WERI-Rb-1 (cell line): ENCODE measurements around the gene CBL.

Experiments
- DNase-seq: peaks from one replicate; pipeline ENCODE4 v3.0.0-alpha.2; 2020
- H3K27ac ChIP-seq: fragments of 250-450 bp; sonication (Bioruptor Pico); 2 replicates; pipeline ENCODE4 v1.5.1; 2020; ENCODE audit warnings: mild to moderate bottlenecking, moderate library complexity
- H3K27me3 ChIP-seq: fragments of 250-450 bp; sonication (Bioruptor Pico); 2 replicates; pipeline ENCODE4 v1.5.1; 2021; ENCODE audit warnings: mild to moderate bottlenecking, low read depth, moderate library complexity; ENCODE audit not compliant: insufficient read depth, severe bottlenecking
- H3K36me3 ChIP-seq: fragments of 250-450 bp; sonication (Bioruptor Pico); 2 replicates; pipeline ENCODE4 v1.5.1; 2020; ENCODE audit warnings: mild to moderate bottlenecking, moderate library complexity
- H3K4me3 ChIP-seq: 2 replicates; pipeline ENCODE4 v1.5.1; 2011; ENCODE audit warnings: low read depth, mild to moderate bottlenecking, control low read depth, low read length
- H3K9me3 ChIP-seq: fragments of 250-450 bp; sonication (Bioruptor Pico); 2 replicates; pipeline ENCODE4 v1.5.1; 2021; ENCODE audit warnings: mild to moderate bottlenecking, moderate library complexity; ENCODE audit not compliant: severe bottlenecking
- CTCF ChIP-seq: IDR thresholded peaks from 2 replicates; pipeline ENCODE4 v1.5.1; 2011; ENCODE audit warnings: low read depth, mild to moderate bottlenecking, control low read depth, inconsistent platforms, low read length

CBL gene

DNA sequence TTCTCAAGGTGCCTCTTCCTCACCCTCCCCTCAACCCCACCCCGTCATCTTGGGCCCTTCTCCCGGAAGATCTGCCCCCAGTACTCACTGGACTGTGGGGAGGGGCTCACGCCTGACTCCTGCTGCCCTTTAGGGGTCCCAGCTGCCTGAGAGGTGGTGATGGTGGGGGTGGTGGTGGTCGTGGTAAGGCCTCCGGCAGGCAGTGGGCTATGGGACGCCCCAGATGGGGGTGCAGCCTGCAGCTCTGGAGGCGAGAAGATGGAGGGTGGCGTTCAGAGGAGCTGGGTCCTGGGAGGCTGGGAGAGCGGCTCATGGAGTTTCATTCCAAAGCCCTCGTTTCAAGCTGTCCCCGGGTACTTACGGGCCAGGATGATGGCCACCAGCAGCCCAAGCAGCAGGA is 139.5 kb downstream of the CBL start:
- no peak for DNase-seq
- H3K27ac ChIP-seq = no peak overlapping the region
- H3K4me3 ChIP-seq = no peak overlapping the region
- no peaks in the 10 kb centered on the region for H3K36me3 ChIP-seq
- peaks cover 9% of the 10 kb centered on the region for H3K27me3 ChIP-seq
- no peaks in the 10 kb centered on the region for H3K9me3 ChIP-seq
- no peak for TF ChIP-seq CTCF

- H3K27me3 ChIP-seq = no peaks in the 10 kb centered on the region
- DNase-seq = no peak
- no peak for TF ChIP-seq CTCF
- no peak within 1 kb of the TSS for H3K27ac ChIP-seq
- H3K4me3 ChIP-seq = no peak within 1 kb of the TSS
- H3K9me3 ChIP-seq = no peaks in the 10 kb centered on the region
- no peaks in the 10 kb centered on the region for H3K36me3 ChIP-seq
Observed at GRCh38 chr11:119346605-119347004, 140.5 kb downstream of the CBL start, which contains the start of gene MFRP. Gene MFRP (minus strand): TSS chr11:119346705. CDS start chr11:119346513, 192 bp downstream.

DNA sequence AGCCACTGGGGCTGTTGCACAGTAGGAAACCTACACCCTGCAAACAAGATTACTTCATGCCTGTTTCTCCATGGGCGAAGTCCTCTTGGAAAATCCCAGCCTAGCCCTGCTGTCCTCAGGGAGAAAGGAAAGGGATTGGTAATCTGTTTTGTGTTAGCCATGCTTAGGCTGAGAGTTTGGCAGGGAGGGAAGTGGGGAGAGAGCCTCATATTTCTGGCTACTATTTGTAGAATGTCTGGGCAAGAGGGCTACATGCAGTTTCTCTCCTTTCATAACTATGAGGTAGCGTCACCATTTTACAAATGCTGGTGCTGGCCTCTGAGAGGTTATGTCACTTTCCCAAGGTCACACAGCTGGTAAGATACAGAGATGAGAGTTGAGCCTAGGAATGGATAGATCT is 141.1 kb downstream of the CBL start:
- DNase-seq = no peak
- H3K36me3 ChIP-seq = no peaks in the 10 kb centered on the region
- no peak for TF ChIP-seq CTCF
- H3K9me3 ChIP-seq = no peaks in the 10 kb centered on the region
- H3K4me3 ChIP-seq = no peak overlapping the region
- no peak overlapping the region for H3K27ac ChIP-seq
- no peaks in the 10 kb centered on the region for H3K27me3 ChIP-seq

GRCh38 chr11:119347940-119348605 is 141.9 kb downstream of the CBL start:
- Histone ChIP-seq H3K27me3 (no peaks in the 10 kb centered on the region), H3K36me3 (no peaks in the 10 kb centered on the region), H3K9me3 (no peaks in the 10 kb centered on the region), H3K27ac (no peak overlapping the region), H3K4me3 (no peak overlapping the region)
- no peak for DNase-seq
- no peak for TF ChIP-seq CTCF

DNA sequence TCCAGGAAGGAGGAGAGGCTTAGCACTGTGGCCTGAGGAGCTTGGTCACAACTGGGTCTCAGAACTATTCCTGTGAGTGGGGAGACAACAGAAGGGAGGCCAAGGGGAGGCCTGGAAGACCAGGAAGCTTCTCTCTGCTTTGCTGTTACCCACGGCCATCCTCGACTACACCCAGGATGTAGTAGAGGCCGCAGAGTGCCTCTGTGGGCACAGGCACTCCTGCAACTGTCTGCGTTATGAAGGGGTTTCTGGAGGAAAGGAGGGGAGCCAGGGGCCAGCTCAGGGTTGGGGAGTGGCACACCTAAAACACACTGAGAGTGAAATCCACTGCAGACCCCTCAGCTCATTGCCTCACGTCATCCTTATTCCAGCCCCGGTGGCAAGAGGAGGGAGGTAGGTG is 144.2 kb downstream of the CBL start:
- TF ChIP-seq CTCF = no peak
- Histone ChIP-seq H3K36me3 (peaks cover 8% of the 10 kb centered on the region), H3K9me3 (no peaks in the 10 kb centered on the region), H3K27me3 (no peaks in the 10 kb centered on the region), H3K4me3 (no peak overlapping the region), H3K27ac (no peak overlapping the region)
- DNase-seq = no peak

GRCh38 chr11:119351232-119351631 is 145.1 kb downstream of the CBL start:
- Histone ChIP-seq H3K27me3 (no peaks in the 10 kb centered on the region), H3K9me3 (no peaks in the 10 kb centered on the region), H3K27ac (no peak overlapping the region), H3K4me3 (no peak overlapping the region), H3K36me3 (peaks cover 13% of the 10 kb centered on the region)
- no peak for TF ChIP-seq CTCF
- no peak for DNase-seq
